GM21723 (cell line): ENCODE data around the gene ZCCHC4.

ENCODE experiments used
- ATAC-seq: cut with Tn5 transposase; IDR thresholded peaks from one replicate; pipeline ENCODE4 v1.9.1; 2021; ENCODE audit warnings: mild to moderate bottlenecking, moderate library complexity; ENCODE audit not compliant: unreplicated experiment

The ZCCHC4 gene

GRCh38 chr4:25376754-25377571 is 64.4 kb downstream of the ZCCHC4 start, which contains the start of gene ANAPC4:
ANAPC4 (plus strand) TSS chr4:25377263; CDS start chr4:25377428, 165 bp downstream.
- peak; percentile 97 for ATAC-seq

DNA sequence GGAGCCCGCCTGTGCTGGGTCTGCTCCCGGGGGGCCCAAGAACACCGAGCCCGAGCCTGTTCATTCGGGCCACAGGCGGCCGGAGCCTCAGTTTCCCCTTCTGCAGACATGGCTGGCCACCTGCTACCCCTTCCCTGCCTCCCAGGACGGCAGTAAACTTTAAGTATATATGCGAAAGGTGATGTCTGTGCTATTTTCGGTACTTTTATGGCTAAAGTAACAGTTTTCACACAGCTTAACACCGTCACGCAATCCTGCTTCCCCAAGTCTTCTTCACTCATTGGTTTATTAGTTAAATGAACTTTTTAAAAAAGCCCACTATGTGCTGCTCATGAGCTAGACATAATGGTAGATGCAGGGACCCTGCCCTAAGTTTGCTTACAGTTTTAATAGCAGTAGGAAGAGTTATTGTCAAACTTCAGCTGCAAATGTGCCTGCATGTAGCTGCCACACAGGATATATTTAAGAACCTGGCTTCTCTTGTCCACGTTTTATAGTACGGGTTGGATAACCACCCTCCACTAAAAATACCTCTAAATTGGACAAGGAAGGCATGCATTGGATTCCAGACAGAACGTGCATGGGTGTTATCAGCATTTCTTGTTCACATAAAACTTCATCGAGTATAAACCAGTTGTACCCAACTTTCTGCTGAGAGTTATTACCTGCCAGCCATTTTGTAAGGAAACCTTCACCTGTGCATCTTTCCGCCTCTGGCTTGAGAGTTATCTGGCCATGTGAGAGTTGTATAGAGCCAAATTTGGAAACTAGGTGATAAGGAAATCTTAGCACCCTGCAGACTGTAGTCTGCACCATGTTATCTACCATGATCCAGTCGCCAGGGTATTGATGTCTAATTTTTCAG is 65.2 kb downstream of the ZCCHC4 start:
- peak; percentile 19 for ATAC-seq

GRCh38 chr4:25378437-25378743 is 65.8 kb downstream of the ZCCHC4 start:
- no peak for ATAC-seq

GRCh38 chr4:25379591-25379990 is 67.0 kb downstream of the ZCCHC4 start:
- no peak for ATAC-seq

DNA sequence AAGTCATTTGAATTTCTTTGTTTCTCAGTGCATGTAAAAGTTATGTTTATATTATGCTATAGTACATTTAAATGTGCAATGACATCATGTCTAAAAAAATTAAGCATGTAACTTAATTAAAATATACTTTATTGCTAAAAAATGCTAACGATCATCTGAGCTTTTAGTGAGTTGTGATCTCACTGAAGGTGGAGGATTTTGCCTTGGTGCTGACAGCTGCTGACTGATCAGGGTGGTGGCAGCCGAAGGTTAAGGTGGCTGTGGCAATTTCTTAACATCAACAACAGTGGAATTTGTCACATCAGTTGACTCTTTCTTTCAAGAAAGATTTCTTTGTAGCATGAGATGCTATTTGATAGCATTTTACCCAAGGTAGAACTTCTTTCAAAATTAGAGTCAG is 71.1 kb downstream of the ZCCHC4 start:
- no peak for ATAC-seq

DNA sequence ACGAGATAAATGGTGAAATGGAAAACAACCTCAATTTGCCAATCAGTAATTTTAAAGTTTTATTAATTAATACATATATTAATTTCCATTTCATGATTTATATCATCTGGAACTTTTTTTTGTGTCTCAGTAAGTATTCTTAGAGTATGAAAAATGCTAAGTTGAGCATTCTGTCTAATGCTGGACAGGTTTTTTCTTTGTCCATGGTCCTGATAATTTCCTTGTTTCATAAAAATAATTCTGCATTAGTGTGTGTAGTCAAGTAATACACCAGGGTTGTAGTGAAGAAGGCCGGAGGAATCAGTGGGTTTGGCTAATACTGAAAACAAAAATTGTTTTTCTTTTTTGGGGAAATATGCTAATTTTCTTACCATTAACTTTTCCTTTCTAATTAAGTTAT is 74.4 kb downstream of the ZCCHC4 start:
- no peak for ATAC-seq

- ATAC-seq: no peak
These were observed 84.7 kb downstream of the ZCCHC4 start for GRCh38 chr4:25397305-25397704.

DNA sequence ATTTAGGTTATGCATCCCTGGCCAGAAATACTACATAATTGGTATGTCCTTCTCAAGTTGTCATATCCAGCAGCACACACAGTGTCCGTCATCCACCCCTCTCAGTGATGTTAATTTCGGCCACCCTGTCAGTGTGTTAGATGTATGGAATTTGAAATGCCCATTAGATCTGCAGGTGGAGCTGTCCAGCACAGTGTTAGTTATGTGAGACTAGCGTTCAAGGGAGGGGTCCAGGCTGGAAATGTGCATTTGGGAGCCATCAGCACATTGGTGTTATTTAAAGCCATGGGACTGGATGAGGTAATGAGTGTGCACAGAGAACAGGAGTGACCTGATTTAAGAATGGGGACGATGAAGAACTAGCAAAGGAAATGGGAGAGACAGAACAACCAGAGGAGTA is 86.9 kb downstream of the ZCCHC4 start:
- ATAC-seq: no peak

DNA sequence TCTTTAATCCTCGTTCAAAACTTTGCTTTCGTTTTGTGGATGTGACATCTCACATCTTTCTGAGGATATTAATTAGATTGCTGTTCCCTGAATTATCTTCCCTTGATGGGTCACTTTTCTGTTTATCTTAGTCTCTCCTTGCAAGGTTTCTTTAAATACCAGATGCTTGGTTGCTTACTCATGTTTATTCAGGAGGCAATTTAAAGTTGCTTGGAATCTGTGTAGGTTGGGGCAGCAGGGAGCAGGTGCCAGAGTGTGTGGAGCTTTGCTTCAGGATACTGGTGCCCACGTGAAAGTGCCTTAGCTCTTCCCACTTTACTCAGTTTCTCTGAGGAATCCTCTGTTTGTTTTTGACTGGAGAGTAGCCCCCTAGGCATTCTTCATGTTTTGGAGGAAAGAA is 88.5 kb downstream of the ZCCHC4 start:
- ATAC-seq: no peak

- ATAC-seq: no peak
These were observed 89.9 kb downstream of the ZCCHC4 start for GRCh38 chr4:25402521-25402920.

- ATAC-seq: no peak
These were observed 91.1 kb downstream of the ZCCHC4 start for GRCh38 chr4:25403699-25404098.

GRCh38 chr4:25405453-25405852 is 92.9 kb downstream of the ZCCHC4 start:
- no peak for ATAC-seq

- ATAC-seq: no peak
These were observed 93.6 kb downstream of the ZCCHC4 start for GRCh38 chr4:25406081-25406692.

DNA sequence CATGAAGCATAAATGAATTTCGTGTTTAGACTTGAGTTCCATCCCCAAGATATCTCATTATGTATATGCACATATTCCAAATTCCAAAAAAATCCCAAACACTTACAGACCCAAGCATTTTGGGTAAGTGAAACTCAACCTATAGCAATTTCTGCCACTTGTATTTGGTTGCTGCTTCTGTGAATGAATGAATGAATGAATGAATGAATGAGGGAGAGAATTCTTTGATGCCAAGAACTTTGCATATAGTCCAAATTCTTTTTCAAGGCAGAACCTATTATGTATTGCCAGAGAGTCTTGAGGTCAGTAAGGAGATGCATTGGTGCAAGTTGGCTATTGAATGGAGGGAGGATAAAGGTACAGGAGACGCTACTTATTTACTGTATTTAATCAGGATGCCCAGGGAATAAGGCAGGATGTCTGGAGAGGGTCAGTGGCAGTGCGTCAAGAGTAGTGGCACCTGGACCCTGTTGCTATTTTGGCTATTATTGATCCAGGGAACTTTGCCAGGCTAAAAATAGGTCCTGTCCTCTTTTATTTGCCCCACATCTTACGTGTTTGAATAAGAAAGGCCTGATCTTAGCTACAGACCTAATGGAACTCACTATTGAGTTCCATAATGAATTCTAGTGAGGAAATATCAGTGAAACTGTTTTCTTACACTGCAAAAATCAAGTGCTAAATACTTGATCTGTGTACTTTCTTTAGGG is 98.4 kb downstream of the ZCCHC4 start:
- no peak for ATAC-seq

GRCh38 chr4:25413261-25413660 is 100.7 kb downstream of the ZCCHC4 start:
- no peak for ATAC-seq

- no peak for ATAC-seq
These were observed 104.4 kb downstream of the ZCCHC4 start for GRCh38 chr4:25417014-25417413.
